ENCODE results near the gene PDK4. TPM values are rescaled to one million over a fixed set of nuclear protein-coding genes. Genes with fewer than 3 reads are reported as not detected.

The PDK4 gene
- total and polyA plus RNA-seq, 2 donors from 2014 or later: 45.0 to 106 TPM

DNA sequence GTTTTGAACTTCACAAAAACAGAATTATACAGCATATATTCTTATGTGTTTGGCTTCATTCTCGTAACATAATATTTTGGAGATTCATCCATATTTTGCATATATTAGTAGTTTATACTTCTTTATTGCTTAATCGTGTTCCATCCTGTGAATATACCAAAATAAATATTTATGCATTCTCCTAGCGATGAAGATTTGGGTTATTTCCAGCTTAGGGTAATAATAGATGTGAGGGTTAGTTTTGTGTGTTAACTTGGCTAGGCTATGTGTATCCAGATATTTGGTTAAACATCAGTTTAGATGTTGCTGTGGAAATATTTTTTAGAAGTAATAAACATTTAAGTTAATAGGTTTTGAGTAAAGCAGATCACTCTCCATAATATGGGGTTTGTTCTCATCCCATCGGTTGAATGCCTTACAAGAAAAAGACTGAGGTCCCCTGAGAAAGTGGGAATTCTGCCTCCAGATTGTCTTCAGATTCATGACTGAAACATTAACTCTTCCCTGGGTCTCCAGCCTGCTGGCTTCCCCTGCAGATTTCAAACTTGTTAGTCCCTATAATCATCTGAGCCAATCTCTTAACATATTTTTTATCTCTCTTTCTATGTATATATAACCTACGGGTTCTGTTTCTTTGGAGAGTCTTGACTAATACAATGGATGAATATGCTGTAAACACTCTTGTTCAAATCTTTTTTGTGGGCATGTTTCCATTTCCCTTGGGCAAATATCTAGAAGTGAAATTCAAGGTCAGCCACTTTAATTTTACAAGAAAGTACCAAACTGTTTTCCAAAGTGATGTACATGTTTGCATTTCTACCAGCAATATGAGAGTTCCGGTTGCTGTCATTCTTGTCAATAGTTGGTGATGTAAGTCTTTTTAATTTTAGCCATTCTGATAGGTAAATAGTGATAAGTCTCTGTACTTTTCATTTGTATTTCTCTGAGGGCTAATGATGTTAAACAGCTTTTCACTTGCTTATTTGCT lies 48.7 kb downstream of the PDK4 start:
- FAIRE-seq: peak; percentile 33
- Histone ChIP-seq H3K9me3 (ENCODE audit: control insufficient read depth in 2 of 3, insufficient read depth in 1 of 3, low read length in 3 of 3) (no peaks in the 10 kb centered on the region), H3K27ac (ENCODE audit: low read depth in 2 of 2, low read length in 2 of 2) (peak overlapping the region; percentile 15 to 81), H3K4me3 (ENCODE audit: low read length in 3 of 3) (no peak overlapping the region), H3K9ac (ENCODE audit: low read length in 3 of 3) (no peak overlapping the region), H3K4me1 (ENCODE audit: control insufficient read depth in 2 of 3, insufficient read depth in 2 of 3, low read depth in 1 of 3, low read length in 3 of 3) (peaks cover 0 to 35% (median 25%) of the 10 kb centered on the region in 3 donors), H3K27me3 (ENCODE audit: control insufficient read depth, insufficient read depth, low read length) (no peaks in the 10 kb centered on the region), H3K36me3 (ENCODE audit: control insufficient read depth in 2 of 3, insufficient read depth in 3 of 3, low read length in 3 of 3) (no peaks in the 10 kb centered on the region)
- TF ChIP-seq, protein P1, sequence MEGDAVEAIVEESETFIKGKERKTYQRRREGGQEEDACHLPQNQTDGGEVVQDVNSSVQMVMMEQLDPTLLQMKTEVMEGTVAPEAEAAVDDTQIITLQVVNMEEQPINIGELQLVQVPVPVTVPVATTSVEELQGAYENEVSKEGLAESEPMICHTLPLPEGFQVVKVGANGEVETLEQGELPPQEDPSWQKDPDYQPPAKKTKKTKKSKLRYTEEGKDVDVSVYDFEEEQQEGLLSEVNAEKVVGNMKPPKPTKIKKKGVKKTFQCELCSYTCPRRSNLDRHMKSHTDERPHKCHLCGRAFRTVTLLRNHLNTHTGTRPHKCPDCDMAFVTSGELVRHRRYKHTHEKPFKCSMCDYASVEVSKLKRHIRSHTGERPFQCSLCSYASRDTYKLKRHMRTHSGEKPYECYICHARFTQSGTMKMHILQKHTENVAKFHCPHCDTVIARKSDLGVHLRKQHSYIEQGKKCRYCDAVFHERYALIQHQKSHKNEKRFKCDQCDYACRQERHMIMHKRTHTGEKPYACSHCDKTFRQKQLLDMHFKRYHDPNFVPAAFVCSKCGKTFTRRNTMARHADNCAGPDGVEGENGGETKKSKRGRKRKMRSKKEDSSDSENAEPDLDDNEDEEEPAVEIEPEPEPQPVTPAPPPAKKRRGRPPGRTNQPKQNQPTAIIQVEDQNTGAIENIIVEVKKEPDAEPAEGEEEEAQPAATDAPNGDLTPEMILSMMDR (IDR thresholded peaks at IDR 0.05; ENCODE audit: borderline replicate concordance, extremely low read depth, insufficient read depth): no peak
- DNase-seq: no peak
- intact Hi-C loops (cut with DNase I): no loop called here

DNA sequence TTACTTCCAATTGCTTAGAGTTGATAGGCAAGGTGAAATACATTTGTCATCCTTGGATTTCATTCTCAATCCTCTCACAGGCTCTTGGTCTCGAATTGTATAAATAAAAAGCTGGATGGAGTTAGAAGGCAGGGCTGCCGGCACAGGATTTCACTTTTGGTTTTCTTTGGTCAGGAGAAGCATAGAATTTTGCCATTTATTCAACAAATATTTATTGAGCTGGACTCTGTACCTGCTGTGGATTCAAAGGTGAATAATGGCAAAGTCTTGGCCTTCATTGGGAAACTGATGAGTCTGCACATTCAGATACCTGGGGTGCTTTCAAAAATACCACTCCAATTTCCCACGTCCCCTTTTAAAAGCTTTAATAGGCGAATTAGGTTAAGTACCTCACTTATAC lies 49.7 kb downstream of the PDK4 start:
- H3K27ac ChIP-seq (ENCODE audit: low read depth in 2 of 2, low read length in 2 of 2): peak overlapping the region; percentile 37 to 45
- H3K9me3 ChIP-seq (ENCODE audit: control insufficient read depth in 2 of 3, insufficient read depth in 1 of 3, low read length in 3 of 3): no peaks in the 10 kb centered on the region
- FAIRE-seq: no peak
- no peak for DNase-seq
- TF ChIP-seq, protein P1 (IDR thresholded peaks at IDR 0.05; ENCODE audit: borderline replicate concordance, extremely low read depth, insufficient read depth): no peak
- intact Hi-C loops (cut with DNase I): no loop called here
- H3K4me1 ChIP-seq (ENCODE audit: control insufficient read depth in 2 of 3, insufficient read depth in 2 of 3, low read depth in 1 of 3, low read length in 3 of 3): peaks cover 0 to 35% (median 25%) of the 10 kb centered on the region in 3 donors
- H3K9ac ChIP-seq (ENCODE audit: low read length in 3 of 3): peak overlapping the region in 1 of 3 donors; percentile 10
- peak overlapping the region in 2 of 3 donors; percentile 25 to 76 for H3K4me3 ChIP-seq (ENCODE audit: low read length in 3 of 3)
- H3K27me3 ChIP-seq (ENCODE audit: control insufficient read depth, insufficient read depth, low read length): no peaks in the 10 kb centered on the region
- no peaks in the 10 kb centered on the region for H3K36me3 ChIP-seq (ENCODE audit: control insufficient read depth in 2 of 3, insufficient read depth in 3 of 3, low read length in 3 of 3)

DNA sequence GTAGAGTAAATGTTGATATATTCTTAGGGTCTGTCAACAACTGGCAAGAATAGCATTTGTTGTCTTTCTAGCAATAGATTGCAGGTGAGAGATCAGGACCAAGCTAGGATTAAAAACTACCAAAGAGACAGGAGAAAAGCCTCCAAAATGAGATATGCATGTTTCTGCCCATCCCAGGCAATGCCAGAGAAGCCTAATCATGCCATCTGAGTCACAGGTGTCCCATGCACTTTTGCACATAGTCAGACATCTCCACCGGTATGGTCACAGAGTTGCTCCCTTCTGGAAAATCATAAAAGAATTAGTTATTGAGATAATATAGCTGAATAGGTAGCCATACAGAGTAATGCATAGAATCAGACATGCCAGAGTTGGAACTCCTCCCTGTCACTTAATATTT lies 50.6 kb downstream of the PDK4 start:
- intact Hi-C loops (cut with DNase I): no loop called here
- FAIRE-seq (no peak), DNase-seq (no peak)
- no peaks in the 10 kb centered on the region for H3K27me3 ChIP-seq (ENCODE audit: control insufficient read depth, insufficient read depth, low read length)
- H3K27ac ChIP-seq (ENCODE audit: low read depth in 2 of 2, low read length in 2 of 2): peak overlapping the region; percentile 83 to 89
- H3K36me3 ChIP-seq (ENCODE audit: control insufficient read depth in 2 of 3, insufficient read depth in 3 of 3, low read length in 3 of 3): no peaks in the 10 kb centered on the region
- peak overlapping the region in 2 of 3 donors; percentile 41 to 76 for H3K4me3 ChIP-seq (ENCODE audit: low read length in 3 of 3)
- TF ChIP-seq, protein P1 (IDR thresholded peaks at IDR 0.05; ENCODE audit: borderline replicate concordance, extremely low read depth, insufficient read depth): no peak
- H3K9me3 ChIP-seq (ENCODE audit: control insufficient read depth in 2 of 3, insufficient read depth in 1 of 3, low read length in 3 of 3): no peaks in the 10 kb centered on the region
- H3K4me1 ChIP-seq (ENCODE audit: control insufficient read depth in 2 of 3, insufficient read depth in 2 of 3, low read depth in 1 of 3, low read length in 3 of 3): peaks cover 0 to 26% (median 23%) of the 10 kb centered on the region in 3 donors
- H3K9ac ChIP-seq (ENCODE audit: low read length in 3 of 3): peak overlapping the region in 2 of 3 donors; percentile 30 to 92

Data from kidney (tissue), 14 donors.